Uterus (tissue), 4 donors: ENCODE data around the gene SERPINB12. TPM values are rescaled to one million over a fixed set of nuclear protein-coding genes. Genes with fewer than 3 reads are reported as not detected.
A peak's percentile ranks its signal among the peaks of the same experiment; 100 is the strongest.

Experiments used
- DNase-seq, 2 donors: peaks; one replicate each; pipeline ENCODE4 v3.0.0-alpha.2; 2019 to 2020
- H3K27ac ChIP-seq, 2 donors: fragments of 200-600 bp; sonication (generic); 1 replicate in 1 of 2; 2 replicates in 1 of 2; pipeline ENCODE4 v1.5.1; 2016 to 2018
- H3K27me3 ChIP-seq, 2 donors: fragments of 200-600 bp; sonication (generic); one replicate each; pipeline ENCODE4 v1.5.1; 2018 to 2019; ENCODE audit warnings: control low read depth in 1 of 2
- H3K36me3 ChIP-seq, 2 donors: fragments of 200-600 bp; sonication (generic); one replicate each; pipeline ENCODE4 v1.5.1; 2019; ENCODE audit warnings: control low read depth in 1 of 2
- H3K4me1 ChIP-seq, 2 donors: fragments of 200-600 bp; sonication (generic); one replicate each; pipeline ENCODE4 v1.5.1; 2018 to 2019; ENCODE audit warnings: control low read depth in 1 of 2
- H3K4me3 ChIP-seq, 2 donors: fragments of 200-600 bp; sonication (generic); 1 replicate in 1 of 2; 2 replicates in 1 of 2; pipeline ENCODE4 v1.5.1; 2018 to 2019; ENCODE audit warnings: mild to moderate bottlenecking in 1 of 2
- H3K9me3 ChIP-seq, 2 donors: fragments of 200-600 bp; sonication (generic); one replicate each; pipeline ENCODE4 v1.5.1; 2019; ENCODE audit warnings: control low read depth in 1 of 2
- POLR2A ChIP-seq, 2 donors: fragments of 450-650 bp; IDR thresholded peaks; one replicate each; pipeline ENCODE4 v1.6.1; 2016; ENCODE audit warnings: antibody characterized with exemption in 2 of 2, mild to moderate bottlenecking in 1 of 2, moderate library complexity in 1 of 2
- intact Hi-C: fragments of 100-400 bp; cut with DNase I; formaldehyde crosslinking; loops from one replicate; pipeline ENCODE4 v1.15.1; 2023; ENCODE audit warnings: low total_unique reads
- total RNA-seq, 4 donors: library from RNA; depleted of rRNA in 3 of 4; stranded (reverse); fragments of >200 nt in 3 of 4; gene quantifications; one replicate each; pipeline versions ENCODE4 v1.1.0 to v1.2.4, GENCODE V29; 2014 to 2023
- TF ChIP-seq, protein P1 (sequence below), 4 experiments: fragments of 200-600 bp in 2 of 4; fragments of 450-650 bp in 2 of 4; sonication (generic) in 2 of 4; IDR thresholded peaks; one replicate each; pipeline ENCODE4 v1.5.1; 2016 to 2019; ENCODE audit warnings: antibody characterized with exemption in 4 of 4, mild to moderate bottlenecking in 2 of 4, moderate library complexity in 1 of 4
- donor health status: DM: yes; HTN: yes; CAD: no.

The SERPINB12 gene
- total RNA-seq, 4 donors from 2014 or later: not detected

DNA sequence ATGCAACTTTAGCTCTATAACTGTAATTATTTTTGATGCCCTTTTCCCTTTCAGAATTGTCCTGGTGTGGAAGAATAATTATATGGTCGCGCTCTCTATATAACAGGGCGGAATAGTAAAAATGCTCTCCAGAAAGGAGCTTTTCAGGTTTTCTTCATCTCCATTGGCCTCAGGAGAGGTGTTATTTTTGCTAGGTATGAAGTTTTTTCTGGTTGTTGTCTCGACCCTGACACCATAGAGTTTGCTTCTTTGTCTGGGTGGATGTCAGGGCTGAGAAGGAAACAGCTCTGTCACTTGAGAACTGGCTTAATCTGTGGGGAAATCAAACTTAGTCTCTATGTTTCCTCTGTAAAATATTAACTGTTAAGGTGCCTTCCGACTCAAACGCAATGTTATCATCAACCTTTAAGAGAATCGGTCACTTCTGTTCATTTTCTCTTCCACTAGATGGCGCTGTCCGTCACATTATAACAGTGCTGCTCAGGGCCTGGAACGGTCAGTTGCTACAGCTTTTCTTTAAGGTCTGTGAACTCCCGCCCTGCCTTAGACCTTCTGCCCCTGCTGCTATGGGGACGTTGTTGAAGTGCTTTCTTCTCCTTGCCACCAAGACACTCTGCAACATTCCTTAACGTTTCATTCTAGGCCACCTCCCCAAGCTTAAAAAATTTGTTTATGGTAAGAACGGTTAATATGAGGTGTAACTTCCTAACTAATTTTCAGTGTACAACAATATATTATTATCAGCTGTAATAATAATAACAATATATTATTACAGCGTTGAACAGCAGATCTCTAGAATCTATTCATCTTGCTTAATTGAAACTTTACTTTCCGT lies 23.8 kb upstream of the SERPINB12 start:
- DNase-seq: peak; percentile 27 to 69
- no peak overlapping the region for H3K4me3 ChIP-seq
- intact Hi-C loops: no loop called here
- H3K27me3 ChIP-seq: no peaks in the 10 kb centered on the region
- TF ChIP-seq, protein P1, sequence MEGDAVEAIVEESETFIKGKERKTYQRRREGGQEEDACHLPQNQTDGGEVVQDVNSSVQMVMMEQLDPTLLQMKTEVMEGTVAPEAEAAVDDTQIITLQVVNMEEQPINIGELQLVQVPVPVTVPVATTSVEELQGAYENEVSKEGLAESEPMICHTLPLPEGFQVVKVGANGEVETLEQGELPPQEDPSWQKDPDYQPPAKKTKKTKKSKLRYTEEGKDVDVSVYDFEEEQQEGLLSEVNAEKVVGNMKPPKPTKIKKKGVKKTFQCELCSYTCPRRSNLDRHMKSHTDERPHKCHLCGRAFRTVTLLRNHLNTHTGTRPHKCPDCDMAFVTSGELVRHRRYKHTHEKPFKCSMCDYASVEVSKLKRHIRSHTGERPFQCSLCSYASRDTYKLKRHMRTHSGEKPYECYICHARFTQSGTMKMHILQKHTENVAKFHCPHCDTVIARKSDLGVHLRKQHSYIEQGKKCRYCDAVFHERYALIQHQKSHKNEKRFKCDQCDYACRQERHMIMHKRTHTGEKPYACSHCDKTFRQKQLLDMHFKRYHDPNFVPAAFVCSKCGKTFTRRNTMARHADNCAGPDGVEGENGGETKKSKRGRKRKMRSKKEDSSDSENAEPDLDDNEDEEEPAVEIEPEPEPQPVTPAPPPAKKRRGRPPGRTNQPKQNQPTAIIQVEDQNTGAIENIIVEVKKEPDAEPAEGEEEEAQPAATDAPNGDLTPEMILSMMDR (IDR thresholded peaks at IDR 0.05): peak; percentile 73 to 81 (median 78)
- TF ChIP-seq POLR2A (IDR thresholded peaks at IDR 0.05): no peak
- no peaks in the 10 kb centered on the region for H3K4me1 ChIP-seq
- H3K36me3 ChIP-seq: no peaks in the 10 kb centered on the region
- no peak overlapping the region for H3K27ac ChIP-seq
- no peaks in the 10 kb centered on the region for H3K9me3 ChIP-seq

DNA sequence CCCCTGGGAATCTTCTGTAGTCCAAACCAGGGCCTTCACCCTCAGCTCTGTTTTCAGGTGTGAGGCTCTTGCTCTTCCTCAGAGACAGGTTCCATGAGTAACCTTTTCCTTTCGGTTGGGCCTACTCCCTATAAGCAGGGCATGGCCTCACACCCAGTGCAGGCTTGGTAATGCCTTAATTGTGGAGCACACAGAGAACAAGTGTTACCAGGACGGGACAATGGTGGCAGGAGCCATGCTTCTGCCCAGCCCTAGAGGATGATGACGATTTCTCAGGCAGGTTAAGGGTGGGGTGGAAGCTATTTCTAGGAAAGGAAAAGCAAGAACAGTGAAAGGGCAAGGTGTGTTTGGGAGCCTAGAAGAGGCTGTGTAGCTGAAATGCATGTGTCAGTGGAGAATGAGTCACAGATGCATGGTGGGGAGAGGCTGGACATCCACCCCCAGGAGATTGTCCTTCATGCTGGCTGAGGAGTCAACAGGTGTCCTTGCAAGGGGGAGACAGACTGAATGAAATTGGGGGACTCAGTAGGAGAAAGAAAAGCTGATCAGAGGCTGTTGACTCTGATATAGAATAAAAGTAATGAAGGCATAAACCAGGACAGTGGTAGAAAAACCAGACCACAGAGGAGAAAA lies 22.0 kb upstream of the SERPINB12 start:
- no peaks in the 10 kb centered on the region for H3K27me3 ChIP-seq
- intact Hi-C loops: loop anchor here (10.0 kb wide), 1 partner anchor 65 kb away; the partner anchor contains the start of gene SERPINB13
- no peak for DNase-seq

DNA sequence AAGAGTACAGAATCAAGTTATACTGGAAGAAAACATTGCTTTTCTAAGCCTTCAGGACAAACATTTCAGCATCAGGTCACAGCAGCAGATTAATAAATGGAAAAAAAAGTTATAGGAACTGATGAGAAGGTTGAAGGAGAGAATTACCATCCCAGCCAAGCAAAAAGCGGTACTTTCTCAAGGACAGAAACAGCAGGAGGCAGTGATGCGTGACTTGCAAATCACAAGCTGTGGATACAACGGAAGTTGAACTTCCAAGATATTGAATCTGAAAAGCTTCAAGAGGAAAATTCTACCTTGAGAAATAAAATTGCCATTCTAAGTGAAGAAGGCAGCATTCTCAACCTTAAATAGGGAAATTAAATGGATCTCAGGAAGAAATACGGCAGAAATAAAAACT lies 18.5 kb upstream of the SERPINB12 start:
- DNase-seq: no peak
- no peaks in the 10 kb centered on the region for H3K27me3 ChIP-seq
- H3K36me3 ChIP-seq: no peaks in the 10 kb centered on the region
- H3K27ac ChIP-seq: no peak overlapping the region
- H3K9me3 ChIP-seq: no peaks in the 10 kb centered on the region
- intact Hi-C loops: loop anchor here (10.0 kb wide), 1 partner anchor 61 kb away; the partner anchor contains the start of gene SERPINB13
- no peak overlapping the region for H3K4me3 ChIP-seq
- no peaks in the 10 kb centered on the region for H3K4me1 ChIP-seq
- TF ChIP-seq, protein P1 (IDR thresholded peaks at IDR 0.05): no peak
- TF ChIP-seq POLR2A (IDR thresholded peaks at IDR 0.05): no peak

More for the DNA sequence above, 22.0 kb upstream of the SERPINB12 start:
- no peak overlapping the region for H3K4me3 ChIP-seq
- no peaks in the 10 kb centered on the region for H3K4me1 ChIP-seq
- H3K9me3 ChIP-seq: no peaks in the 10 kb centered on the region
- no peak overlapping the region for H3K27ac ChIP-seq
- TF ChIP-seq, protein P1 (IDR thresholded peaks at IDR 0.05): no peak
- no peak for TF ChIP-seq POLR2A (IDR thresholded peaks at IDR 0.05)
- H3K36me3 ChIP-seq: no peaks in the 10 kb centered on the region

DNA sequence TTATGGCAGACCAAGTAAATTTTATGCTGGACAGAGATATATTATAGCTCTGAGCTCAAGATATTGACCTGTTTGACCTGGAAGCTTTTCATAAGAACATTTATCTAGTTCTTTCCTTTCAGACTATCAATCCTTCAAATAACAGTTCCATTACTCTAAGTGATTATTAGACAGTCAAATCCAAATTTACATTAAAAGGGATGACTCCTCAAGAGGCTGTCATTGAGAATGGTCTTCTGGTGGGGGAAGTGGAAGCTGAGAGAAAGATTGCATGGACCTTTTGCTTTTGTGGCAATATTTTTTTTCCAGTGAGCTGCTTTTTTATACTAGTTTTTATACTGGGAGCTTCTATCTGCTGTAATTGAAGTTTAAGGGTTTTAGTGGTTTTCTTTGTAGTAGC lies 14.9 kb upstream of the SERPINB12 start:
- no peak for TF ChIP-seq POLR2A (IDR thresholded peaks at IDR 0.05)
- TF ChIP-seq, protein P1 (IDR thresholded peaks at IDR 0.05): no peak
- intact Hi-C loops: loop anchor here (10.0 kb wide), 1 partner anchor 58 kb away; the partner anchor contains the start of gene SERPINB13
- Histone ChIP-seq H3K27me3 (no peaks in the 10 kb centered on the region), H3K9me3 (no peaks in the 10 kb centered on the region), H3K4me3 (no peak overlapping the region), H3K36me3 (no peaks in the 10 kb centered on the region), H3K27ac (no peak overlapping the region), H3K4me1 (no peaks in the 10 kb centered on the region)
- DNase-seq: no peak
